HL-60/S4 treated with phorbol 12-myristate 13-acetate at 8.2 ng/mL for 4 days and 3 days (cell line): ENCODE results near the gene LRFN3.
"Not testable (repeated sequence)": the region's sequence is repeated elsewhere in the genome, so short reads cannot be mapped to it uniquely, and the experiment has no call there.

Experiments used
- in situ Hi-C: fragments of 300-500 bp; cut with MboI; formaldehyde crosslinking; loops from 2 replicates; pipeline ENCODE4 v1.15.0; 2022; ENCODE audit warnings: low sequenced_read_pairs

LRFN3 gene, protein sequence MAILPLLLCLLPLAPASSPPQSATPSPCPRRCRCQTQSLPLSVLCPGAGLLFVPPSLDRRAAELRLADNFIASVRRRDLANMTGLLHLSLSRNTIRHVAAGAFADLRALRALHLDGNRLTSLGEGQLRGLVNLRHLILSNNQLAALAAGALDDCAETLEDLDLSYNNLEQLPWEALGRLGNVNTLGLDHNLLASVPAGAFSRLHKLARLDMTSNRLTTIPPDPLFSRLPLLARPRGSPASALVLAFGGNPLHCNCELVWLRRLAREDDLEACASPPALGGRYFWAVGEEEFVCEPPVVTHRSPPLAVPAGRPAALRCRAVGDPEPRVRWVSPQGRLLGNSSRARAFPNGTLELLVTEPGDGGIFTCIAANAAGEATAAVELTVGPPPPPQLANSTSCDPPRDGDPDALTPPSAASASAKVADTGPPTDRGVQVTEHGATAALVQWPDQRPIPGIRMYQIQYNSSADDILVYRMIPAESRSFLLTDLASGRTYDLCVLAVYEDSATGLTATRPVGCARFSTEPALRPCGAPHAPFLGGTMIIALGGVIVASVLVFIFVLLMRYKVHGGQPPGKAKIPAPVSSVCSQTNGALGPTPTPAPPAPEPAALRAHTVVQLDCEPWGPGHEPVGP

DNA sequence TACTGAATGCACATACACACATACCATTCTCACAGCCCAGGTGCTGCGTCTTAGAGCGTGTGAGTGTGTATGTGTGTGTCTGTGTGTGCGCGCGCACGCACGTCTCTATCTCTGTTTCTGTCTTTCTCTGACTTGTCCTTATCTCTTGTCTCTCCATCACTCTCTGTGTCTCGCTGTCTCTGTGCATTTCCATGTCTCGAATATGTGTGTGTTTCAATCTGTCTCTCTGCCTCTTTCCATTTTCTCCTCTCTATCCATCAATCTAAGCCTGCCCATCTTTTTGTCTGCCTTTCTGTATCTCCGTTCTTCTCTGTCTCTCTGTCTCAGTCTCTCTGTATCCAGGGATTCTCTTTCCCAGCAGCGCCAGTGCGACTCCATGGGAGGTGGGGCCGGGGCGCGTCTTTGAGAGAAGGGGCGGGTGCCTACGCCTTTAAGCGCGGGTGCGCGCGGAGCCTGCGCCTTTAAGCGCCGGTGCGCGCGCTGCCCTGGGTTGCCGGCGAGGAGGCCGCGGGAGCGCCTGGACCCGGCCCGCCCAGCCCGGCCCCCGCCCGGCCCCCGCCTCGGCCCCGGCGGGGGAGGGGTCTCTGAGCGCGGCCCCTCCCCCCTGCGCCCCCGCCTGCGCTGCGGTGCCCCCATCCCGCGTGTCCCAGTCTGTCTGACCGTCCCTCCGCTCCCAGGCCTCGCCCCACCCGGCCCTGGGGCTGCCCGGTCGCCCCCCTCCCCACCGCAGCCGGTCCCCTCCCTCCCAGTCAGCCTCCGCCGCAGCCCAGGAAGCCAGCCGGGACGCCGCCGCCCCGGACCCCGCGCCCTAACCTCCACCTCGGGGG, at the start of gene LRFN3:
LRFN3 (plus strand) TSS at position 464 of the 827 bp plus-strand sequence. CDS start 3,052 bp downstream, outside the sequence.
- in situ Hi-C loops, result loop anchor here (10.0 kb wide), 1 partner anchor 61 kb away; no protein-coding TSS in a partner anchor

DNA sequence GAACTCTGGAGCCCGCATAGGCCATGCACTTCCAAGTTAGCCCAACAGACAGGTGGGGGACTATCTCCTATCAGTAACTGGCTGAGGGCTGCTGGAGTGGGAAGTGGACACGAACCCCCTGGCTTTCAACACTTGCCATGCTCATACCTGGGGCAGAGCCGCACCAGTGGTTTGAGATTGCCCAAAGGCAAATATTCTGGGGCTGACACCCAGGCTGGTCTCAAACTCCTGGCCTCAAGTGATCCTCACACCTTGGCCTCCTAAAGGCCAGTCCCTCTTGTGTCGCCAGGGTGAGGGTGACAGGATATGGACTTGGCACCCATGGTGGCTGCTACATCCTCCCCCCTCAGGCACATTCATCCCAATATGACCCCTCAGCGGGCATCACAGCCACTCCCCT, 49.0 kb upstream of the LRFN3 start:
- in situ Hi-C loops, result no loop called here

DNA sequence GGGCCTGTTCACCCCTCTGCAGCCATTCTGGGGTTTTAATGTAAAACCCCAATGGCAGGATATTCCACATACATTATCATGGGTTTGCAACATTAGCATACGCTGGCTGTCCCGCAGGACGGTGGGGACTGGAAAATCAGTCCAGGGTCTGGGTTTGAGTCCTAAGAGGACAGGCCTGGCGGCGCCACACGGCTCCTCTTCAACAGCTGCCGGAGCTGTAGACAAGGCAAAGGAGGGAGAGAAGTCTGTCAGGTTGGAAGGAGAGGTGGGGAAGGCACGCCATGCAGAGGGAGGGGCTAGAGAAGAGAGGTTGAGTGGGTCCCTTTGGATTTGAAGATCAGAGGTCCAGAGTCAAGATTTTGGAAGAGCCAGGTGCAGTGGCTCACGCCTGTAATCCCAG, 47.8 kb upstream of the LRFN3 start:
- in situ Hi-C loops, result no loop called here

DNA sequence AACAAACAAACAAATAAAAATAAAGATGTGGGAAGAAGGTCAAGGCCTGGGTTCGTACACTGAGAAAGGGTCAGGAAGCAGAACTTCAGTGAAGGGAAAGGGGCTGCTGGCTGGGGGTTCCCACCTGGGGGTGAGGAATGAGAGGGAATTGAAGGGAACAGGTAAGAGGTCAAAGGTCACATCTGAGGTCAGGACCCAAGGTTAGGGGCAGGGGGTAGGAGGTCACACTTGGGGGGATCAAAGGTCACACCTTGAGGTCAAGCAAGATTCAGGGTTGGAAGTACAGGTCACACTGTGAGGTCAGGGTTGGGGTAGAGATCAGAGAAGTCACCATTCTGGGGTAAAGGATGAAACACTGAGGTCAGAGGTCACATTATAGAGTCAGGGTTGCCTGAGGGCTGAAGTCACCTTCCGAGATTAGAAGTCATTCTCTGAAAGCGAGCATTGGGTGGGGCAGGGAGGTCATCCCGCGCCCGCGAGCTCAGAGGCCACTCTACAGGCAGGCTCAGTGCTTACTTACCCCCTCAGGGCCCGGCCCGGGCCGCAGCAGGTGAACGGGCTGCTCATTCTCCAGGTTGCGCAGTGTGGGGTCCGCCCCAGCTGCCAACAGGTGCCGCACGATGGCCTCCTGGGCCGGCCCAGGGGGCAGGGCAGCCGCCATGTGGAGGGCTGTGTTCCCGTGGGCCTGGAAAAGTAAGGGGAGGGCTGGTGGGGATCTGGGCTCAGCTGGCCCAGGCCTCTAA, 46.6 kb upstream of the LRFN3 start:
- in situ Hi-C loops, result no loop called here

DNA sequence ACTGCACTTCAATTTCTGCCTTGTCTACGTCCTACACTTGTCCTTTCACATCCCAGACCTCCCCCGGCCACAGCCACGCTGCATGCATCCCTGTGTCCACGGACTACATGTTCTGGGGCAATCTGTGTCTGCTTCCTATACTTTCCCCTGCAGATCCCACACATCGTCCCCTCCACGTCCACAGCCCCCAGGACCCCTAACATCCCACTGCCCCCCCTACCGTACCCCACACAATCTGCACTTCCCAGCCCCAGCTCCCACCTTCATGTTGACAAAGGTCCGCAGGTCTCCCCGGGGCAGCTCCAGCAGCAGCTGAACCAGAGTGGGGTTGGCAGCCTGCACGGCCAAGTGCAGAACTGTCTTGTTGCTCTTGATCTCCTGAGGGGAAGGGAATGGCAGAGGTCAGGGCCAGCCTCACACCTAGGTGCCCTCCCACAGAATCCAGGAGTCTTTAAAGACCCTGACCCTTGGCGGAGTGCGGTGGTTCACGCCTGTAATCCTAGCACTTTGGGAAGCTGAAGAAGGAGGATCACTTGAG, 46.0 kb upstream of the LRFN3 start:
- in situ Hi-C loops, result no loop called here

DNA sequence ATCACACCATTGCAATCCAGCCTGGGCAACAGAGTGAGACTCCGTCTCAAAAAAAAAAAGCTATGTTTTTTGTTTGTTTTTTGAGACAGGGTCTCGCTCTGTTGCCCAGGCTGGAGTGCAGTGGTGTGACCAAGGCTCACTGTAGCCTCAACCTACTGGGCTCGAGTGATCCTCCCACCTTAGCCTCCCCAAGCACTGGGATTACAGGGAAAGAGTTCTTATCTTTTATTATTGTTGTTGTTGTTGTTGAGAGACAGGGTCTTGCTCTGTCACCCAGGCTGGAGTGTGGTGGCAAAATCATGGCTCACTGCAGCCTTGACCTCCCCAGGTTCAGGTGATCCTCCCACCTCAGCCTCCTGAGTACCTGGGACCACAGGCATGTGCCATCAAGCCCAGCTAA, 44.4 kb upstream of the LRFN3 start:
- in situ Hi-C loops, result not testable (repeated sequence)

DNA sequence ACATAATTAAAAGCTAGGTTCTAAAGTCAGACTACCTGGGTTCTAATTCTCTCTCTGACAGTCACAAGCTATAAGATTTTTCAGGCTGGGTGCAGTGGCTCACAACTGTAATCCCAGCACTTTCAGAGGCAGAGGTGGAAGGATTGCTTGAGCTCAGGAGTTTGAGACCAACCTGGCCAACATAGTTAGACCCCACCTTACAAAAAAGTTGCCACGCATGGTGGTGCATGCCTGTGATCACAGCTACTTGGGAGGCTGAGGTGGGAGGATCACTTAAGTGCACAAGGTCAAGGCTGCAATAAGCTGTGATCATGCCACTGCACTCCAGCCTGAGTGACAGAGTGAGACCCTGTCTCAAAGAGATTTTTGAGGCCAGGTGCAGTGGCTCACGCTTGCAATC, 41.8 kb upstream of the LRFN3 start:
- in situ Hi-C loops, result no loop called here

DNA sequence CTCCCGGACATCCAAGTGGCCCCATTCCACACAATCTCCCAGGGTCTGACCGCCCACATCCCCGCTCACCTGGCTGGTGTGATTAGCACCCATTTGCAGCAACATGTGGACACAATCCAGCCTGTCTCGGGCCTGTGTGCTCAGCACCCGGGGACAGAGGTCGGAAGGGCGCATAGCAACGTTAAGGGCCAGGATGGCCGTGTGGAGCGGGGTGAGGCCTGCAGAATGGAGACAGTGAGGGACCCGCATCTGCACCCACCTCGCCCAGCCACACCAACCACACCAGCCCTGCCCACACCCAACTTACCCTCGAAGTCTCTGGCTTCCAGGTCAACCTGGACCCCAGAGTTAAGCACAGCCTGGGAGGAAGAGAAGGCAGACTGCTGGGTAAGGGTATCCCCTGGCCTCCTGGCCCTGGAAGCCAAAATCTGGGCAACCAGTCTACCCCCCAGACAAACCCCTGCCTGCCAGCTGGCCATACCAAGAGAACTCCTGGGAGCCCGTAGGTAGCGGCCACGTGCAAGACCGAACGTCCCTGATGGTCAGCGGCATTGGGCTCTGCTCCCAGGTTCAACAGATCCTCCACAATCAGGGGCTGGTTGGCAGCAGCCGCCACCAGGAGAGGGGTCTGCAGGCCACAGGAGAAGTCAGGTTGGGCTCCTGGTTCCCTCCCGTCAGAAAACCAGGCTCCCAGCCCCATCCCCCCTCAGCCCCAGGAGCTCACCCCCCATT, 40.1 kb upstream of the LRFN3 start:
- in situ Hi-C loops, result no loop called here

DNA sequence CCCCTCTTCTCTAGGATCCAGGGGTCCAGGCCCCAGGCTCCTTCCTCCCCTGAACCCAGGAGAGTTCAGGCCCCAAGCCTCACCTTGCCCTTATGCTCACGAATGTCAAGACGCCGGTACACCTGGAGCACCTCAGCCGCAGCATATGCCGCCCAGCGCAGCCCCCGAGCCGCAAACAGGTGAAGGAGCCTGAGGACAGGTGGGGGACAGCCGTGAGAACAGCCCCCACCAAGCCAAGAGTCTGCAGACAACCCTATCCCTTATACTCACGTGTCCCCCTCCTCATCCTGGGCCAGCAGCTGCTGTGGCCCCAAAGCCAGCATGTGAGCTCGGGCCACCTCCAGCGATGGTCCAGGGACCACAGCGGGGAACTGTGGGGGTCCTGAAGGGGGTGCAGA, 39.5 kb upstream of the LRFN3 start:
- in situ Hi-C loops, result no loop called here

DNA sequence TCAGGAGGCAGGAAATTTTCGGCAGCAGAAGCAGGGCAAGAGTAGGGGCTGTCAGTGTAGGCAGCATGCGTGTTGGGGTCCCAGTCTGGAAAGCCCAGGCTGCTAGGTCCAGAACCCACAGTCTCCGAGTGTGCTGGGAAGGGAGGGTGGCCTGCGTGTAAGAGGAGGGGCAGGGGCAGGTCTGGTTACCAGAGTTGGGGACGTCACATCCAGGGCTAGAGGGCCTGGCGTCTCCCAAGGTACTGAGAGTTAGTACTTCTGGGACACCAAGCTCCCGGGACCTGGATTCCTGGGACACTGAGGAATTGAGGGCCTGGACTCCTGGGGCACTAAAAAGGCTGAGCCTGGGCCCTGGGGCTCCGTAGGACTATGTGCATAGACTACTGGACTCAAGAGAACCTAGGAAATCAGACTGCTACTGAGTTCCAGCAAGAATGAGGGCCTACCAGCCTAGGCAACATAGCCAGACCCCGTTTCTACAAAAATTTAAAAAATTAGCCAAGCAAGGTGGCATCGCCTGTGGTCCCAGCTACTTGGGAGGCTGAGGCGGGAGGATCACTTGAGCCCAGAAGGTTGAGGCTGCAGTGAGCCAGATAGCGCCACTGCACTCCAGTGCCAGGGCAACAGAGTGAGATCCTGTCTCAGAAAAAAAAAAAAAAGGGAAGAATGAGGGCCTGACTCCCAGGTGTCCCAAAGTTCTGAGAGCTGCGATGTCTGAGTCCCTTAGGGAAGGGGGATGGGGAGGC, 38.3 kb upstream of the LRFN3 start:
- in situ Hi-C loops, result no loop called here

DNA sequence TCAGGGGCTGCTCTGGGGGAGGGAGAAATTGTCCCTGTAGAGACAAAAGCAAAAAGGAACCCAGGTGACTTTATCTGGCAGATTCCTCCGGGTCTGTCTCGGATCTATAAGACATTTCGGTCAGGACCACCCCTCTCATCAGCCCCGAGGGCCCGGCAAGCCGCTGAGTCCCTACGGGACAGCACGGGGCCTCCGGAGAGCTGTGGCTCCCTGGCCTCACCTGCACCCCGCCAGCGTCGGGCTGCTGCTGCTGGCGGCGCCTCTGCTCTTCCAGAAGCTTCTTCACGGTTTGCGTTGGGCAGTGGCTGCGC, 37.7 kb upstream of the LRFN3 start:
- in situ Hi-C loops, result no loop called here

DNA sequence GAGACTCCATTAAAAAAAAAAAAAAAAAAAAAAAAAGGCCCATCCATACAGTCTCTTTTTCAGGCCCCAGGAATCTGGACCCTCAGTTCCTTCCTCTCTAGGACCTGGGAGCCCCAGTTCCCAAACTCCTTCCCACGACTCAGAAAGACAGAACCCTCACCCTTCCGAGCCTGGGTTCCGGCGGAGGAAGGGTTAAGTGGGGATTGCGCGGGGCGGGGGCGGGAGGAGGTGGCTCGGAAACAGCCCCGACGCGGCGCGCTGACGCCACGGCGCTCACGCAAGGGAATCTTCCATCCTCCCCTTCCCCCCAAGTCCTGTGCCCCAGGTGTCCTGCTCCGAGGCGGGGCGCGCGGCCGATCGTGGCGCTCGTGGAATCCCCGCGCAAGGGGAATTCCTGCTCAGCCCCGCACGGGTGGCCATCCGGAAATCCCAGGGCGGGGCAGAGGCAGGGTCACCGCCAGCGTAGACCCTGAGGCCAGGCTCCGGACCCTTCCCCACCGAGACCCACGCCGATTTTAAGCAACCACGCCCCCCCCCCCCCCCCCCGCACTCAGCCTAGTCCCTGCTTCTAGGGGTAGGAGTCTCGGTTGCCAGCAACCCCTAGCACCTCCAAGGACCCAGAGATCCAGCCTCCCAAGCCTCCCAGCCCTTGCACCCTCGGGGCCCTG, 36.5 kb upstream of the LRFN3 start:
- in situ Hi-C loops, result no loop called here

DNA sequence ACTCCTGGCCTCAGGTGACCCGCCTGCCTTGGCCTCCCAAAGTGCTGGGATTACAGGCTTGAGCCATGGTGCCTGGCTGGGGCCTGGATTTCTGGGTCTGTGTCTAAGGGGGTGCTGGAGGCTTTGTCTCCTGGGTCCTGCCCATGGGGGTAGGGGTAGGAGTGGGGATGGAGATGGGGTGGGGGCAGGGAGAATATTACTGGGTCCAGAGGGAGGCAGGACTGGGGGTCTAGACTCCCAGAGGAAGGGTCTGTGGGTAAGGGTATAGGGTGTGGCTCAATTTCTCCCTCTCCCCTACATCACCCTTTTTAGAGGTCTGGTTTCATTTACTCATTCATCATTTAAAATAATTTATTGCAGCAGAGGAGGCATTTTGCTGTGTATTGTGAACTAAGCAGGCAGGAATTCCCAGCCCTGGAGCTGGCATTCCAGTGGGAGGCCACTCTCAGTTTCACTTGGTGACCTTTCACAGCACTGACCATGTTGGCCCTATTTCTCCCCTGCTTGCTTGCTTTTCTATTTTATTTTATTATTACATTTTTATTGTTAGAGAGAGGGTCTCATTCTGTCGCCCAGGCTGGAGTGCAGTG, 35.0 kb upstream of the LRFN3 start:
- in situ Hi-C loops, result no loop called here

DNA sequence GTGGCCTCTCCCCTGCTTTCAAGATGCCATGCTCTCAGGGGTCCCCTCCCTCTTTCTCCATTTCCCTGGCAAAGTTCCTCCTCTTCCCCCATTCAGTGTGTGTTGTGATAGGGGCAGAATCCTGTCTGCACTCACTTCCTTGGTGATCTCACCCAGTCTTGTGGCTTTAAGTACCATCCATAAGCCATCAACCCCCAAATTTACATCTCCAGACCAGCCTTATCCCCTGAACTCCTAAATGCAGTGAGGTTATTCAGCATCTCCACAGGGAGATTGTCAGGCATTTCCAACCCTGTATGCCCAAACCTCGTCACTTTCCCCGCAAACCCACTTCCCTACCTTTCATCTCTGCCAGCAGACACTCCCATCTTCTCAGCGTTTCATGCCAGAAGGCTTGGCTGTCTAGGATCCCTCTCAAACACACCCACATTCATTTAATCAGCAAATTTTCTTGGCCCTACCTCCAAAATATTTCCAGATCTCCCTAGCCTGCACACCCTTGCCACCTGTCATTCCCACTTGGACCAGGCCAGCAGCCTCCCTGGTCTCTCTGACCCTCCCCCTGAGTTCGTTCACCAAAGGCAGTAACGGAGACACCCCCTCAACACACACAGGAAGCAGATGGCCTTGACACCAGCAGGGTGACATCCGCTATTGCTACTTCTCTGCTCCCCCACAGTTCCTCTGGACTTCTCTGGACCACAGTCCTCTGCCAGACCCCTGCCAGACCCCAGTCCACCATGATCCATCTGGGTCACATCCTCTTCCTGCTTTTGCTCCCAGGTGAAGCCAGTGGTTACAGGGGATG, 34.1 kb upstream of the LRFN3 start, which contains the start of gene HCST:
HCST (plus strand) TSS at position 676 of the 808 bp plus-strand sequence; CDS start at position 741, 65 bp downstream.
- in situ Hi-C loops, result no loop called here

DNA sequence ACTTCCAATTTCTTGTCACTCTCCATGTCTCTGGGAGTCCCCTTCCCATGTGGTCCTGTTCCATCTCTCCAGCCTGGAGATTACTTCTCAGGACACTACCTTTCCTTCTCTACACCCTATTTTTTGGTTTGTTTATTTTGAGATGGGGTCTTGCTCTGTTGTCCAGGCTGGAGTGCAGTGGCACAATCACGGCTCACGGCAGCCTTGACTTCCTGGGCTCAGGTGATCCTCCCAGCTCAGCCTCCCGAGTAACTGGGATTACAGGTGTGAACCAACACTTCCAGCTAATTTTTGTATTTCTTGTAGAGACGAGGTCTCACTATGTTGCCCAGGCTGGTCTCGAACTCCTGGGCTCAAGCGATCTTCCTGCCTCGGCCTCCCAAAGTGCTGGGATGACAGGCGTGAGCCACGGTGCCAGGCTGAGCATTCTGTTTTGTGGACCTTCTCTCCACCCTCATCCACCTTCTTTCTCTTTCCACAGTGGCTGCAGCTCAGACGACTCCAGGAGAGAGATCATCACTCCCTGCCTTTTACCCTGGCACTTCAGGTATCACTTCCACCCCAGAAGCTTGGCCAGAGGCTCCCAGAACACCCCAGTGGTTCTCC, 33.2 kb upstream of the LRFN3 start:
- in situ Hi-C loops, result no loop called here

DNA sequence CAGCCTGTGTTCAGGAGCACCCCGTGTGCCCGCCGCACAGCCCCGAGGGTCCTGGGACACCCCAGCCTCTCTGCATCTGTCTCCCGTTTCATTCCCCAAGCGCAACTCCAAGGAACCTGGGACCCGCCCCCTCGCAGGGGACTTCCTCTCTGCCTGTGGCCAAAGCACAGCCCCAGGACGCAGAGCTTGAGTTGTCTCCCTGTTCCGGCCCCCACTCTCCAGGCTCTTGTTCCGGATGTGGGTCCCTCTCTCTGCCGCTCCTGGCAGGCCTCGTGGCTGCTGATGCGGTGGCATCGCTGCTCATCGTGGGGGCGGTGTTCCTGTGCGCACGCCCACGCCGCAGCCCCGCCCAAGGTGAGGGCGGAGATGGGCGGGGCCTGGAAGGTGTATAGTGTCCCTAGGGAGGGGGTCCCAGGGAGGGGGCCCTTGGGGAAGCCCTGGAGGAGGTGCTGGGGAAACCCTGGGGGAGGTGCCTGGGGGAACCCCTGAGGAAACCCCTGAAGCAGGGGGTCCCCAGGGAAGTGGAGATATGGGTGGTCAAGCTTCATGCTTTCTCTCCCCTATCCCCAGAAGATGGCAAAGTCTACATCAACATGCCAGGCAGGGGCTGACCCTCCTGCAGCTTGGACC, 32.5 kb upstream of the LRFN3 start:
- in situ Hi-C loops, result no loop called here
